Activated T-cell treated with anti-CD3 and anti-CD28 coated beads for 48 hours (primary cell): Measurements from ENCODE around the gene URGCP.
"Not testable (repeated sequence)": the region's sequence is repeated elsewhere in the genome, so short reads cannot be mapped to it uniquely, and the experiment has no call there.

ENCODE experiments used
- DNase-seq: peaks from one replicate; pipeline ENCODE4 v3.0.0-alpha.2; 2020; ENCODE audit warnings: low read depth

URGCP gene

DNA sequence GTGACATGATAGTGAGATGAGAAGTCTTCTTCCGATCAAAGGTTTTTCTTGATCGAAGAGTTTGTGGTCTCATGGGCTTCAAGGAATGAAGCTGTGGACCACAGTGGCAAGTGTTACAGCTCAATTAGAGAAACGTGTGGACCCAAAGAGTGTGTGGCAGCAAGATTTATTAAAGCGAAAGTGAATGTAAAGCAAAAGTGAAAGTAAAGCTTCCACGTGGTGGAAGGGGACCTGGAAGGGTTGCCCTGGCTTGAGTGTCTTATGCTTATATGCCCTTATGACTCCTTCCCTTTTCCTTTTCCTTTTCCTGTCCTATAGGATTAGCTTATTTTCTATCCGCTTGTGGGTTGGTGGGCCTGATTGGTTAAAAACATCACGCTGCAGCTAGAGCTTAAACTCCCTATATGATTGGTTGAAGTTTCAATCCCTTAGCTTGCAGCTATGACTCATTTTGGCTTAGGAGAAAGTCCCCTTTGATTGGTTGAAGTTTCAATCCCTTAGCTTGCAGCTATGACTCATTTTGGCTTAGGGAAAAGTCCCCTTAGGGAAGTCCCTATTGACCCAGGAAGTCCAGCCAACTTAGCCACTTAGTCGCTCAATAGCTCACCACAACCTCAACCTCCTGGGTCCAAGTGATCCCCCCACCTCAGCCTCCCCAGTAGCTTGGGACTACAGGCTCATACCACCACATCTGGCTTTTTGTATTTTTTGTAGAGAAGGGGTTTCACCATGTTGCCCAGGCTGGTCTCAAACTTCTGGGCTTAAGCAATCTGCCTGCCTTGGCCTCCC lies 71.7 kb downstream of the URGCP start:
- DNase-seq = no peak

- DNase-seq = not testable (repeated sequence)
These were observed 75.5 kb downstream of the URGCP start for GRCh38 chr7:43830917-43831316.
